Camera-type eye (tissue), 1 donor: ENCODE results near the gene RAB3C. TPM values are rescaled to one million over a fixed set of nuclear protein-coding genes. Genes with fewer than 3 reads are reported as not detected.

Source experiments
- total RNA-seq: library from RNA; depleted of rRNA; stranded (reverse); fragments of >200 nt; gene quantifications from one replicate; pipeline ENCODE4 v1.2.3, GENCODE V29; 2014

RAB3C gene
- total RNA-seq: 14.0 TPM

GRCh38 chr5:58582803-58583491, at the start of gene RAB3C:
Gene RAB3C, plus strand, starts transcription at chr5:58583075. Its CDS starts 134 bp downstream, at chr5:58583209.

Other genes starting within 250 kb of the RAB3C start
- 103 TPM for gene PLK2, start 123.0 kb upstream of the RAB3C start, total RNA-seq
- 0.77 TPM for gene GAPT, start 91.6 kb upstream of the RAB3C start, total RNA-seq